Uterus (tissue), 4 donors: ENCODE data around the gene PTBP3. TPM values are rescaled to one million over a fixed set of nuclear protein-coding genes. Genes with fewer than 3 reads are reported as not detected.

Experiments
- DNase-seq, 2 donors: peaks; one replicate each; pipeline ENCODE4 v3.0.0-alpha.2; 2019 to 2020
- H3K27ac ChIP-seq, 2 donors: fragments of 200-600 bp; sonication (generic); 1 replicate in 1 of 2; 2 replicates in 1 of 2; pipeline ENCODE4 v1.5.1; 2016 to 2018
- H3K27me3 ChIP-seq, 2 donors: fragments of 200-600 bp; sonication (generic); one replicate each; pipeline ENCODE4 v1.5.1; 2018 to 2019; ENCODE audit warnings: control low read depth in 1 of 2
- H3K36me3 ChIP-seq, 2 donors: fragments of 200-600 bp; sonication (generic); one replicate each; pipeline ENCODE4 v1.5.1; 2019; ENCODE audit warnings: control low read depth in 1 of 2
- H3K4me1 ChIP-seq, 2 donors: fragments of 200-600 bp; sonication (generic); one replicate each; pipeline ENCODE4 v1.5.1; 2018 to 2019; ENCODE audit warnings: control low read depth in 1 of 2
- H3K4me3 ChIP-seq, 2 donors: fragments of 200-600 bp; sonication (generic); 1 replicate in 1 of 2; 2 replicates in 1 of 2; pipeline ENCODE4 v1.5.1; 2018 to 2019; ENCODE audit warnings: mild to moderate bottlenecking in 1 of 2
- H3K9me3 ChIP-seq, 2 donors: fragments of 200-600 bp; sonication (generic); one replicate each; pipeline ENCODE4 v1.5.1; 2019; ENCODE audit warnings: control low read depth in 1 of 2
- CTCF ChIP-seq, 4 experiments: fragments of 200-600 bp in 2 of 4; fragments of 450-650 bp in 2 of 4; sonication (generic) in 2 of 4; IDR thresholded peaks; one replicate each; pipeline ENCODE4 v1.5.1; 2016 to 2019; ENCODE audit warnings: antibody characterized with exemption in 4 of 4, mild to moderate bottlenecking in 2 of 4, moderate library complexity in 1 of 4
- POLR2A ChIP-seq, 2 donors: fragments of 450-650 bp; IDR thresholded peaks; one replicate each; pipeline ENCODE4 v1.6.1; 2016; ENCODE audit warnings: antibody characterized with exemption in 2 of 2, mild to moderate bottlenecking in 1 of 2, moderate library complexity in 1 of 2
- intact Hi-C: fragments of 100-400 bp; cut with DNase I; formaldehyde crosslinking; loops from one replicate; pipeline ENCODE4 v1.15.1; 2023; ENCODE audit warnings: low total_unique reads
- total RNA-seq, 4 donors: library from RNA; depleted of rRNA in 3 of 4; stranded (reverse); fragments of >200 nt in 3 of 4; gene quantifications; one replicate each; pipeline versions ENCODE4 v1.1.0 to v1.2.4, GENCODE V29; 2014 to 2023
- donor health status: DM: yes; HTN: yes; CAD: no.

Gene PTBP3
- total RNA-seq, 4 donors from 2014 or later = 25.0 to 64.6 (median 36.2) TPM

GRCh38 chr9:112248722-112249121 lies 84.7 kb downstream of the PTBP3 start:
- intact Hi-C loops = no loop called here
- no peaks in the 10 kb centered on the region for H3K27me3 ChIP-seq
- no peak for TF ChIP-seq CTCF (IDR thresholded peaks at IDR 0.05)
- no peak for TF ChIP-seq POLR2A (IDR thresholded peaks at IDR 0.05)
- H3K27ac ChIP-seq = no peak overlapping the region
- H3K36me3 ChIP-seq = no peaks in the 10 kb centered on the region
- DNase-seq = no peak
- H3K9me3 ChIP-seq = no peaks in the 10 kb centered on the region
- H3K4me1 ChIP-seq = no peaks in the 10 kb centered on the region
- H3K4me3 ChIP-seq = no peak overlapping the region

- Histone ChIP-seq H3K4me3 (no peak overlapping the region), H3K36me3 (no peaks in the 10 kb centered on the region), H3K9me3 (no peaks in the 10 kb centered on the region), H3K27ac (no peak overlapping the region), H3K27me3 (no peaks in the 10 kb centered on the region), H3K4me1 (no peaks in the 10 kb centered on the region)
- intact Hi-C loops = no loop called here
- no peak for DNase-seq
- no peak for TF ChIP-seq POLR2A (IDR thresholded peaks at IDR 0.05)
- no peak for TF ChIP-seq CTCF (IDR thresholded peaks at IDR 0.05)
Measured at GRCh38 chr9:112247090-112247489, 86.3 kb downstream of the PTBP3 start.

- Histone ChIP-seq H3K36me3 (no peaks in the 10 kb centered on the region), H3K4me1 (no peaks in the 10 kb centered on the region), H3K27me3 (no peaks in the 10 kb centered on the region), H3K9me3 (no peaks in the 10 kb centered on the region), H3K27ac (no peak overlapping the region), H3K4me3 (no peak overlapping the region)
- intact Hi-C loops = no loop called here
- no peak for DNase-seq
- TF ChIP-seq CTCF (IDR thresholded peaks at IDR 0.05) = no peak
- no peak for TF ChIP-seq POLR2A (IDR thresholded peaks at IDR 0.05)
Measured at GRCh38 chr9:112245126-112245525, 88.3 kb downstream of the PTBP3 start.

- H3K4me1 ChIP-seq = peaks cover 0 to 5% of the 10 kb centered on the region in 2 donors
- H3K9me3 ChIP-seq = no peaks in the 10 kb centered on the region
- H3K36me3 ChIP-seq = no peaks in the 10 kb centered on the region
- intact Hi-C loops = no loop called here
- no peak overlapping the region for H3K4me3 ChIP-seq
- no peaks in the 10 kb centered on the region for H3K27me3 ChIP-seq
- no peak for DNase-seq
- TF ChIP-seq POLR2A (IDR thresholded peaks at IDR 0.05) (no peak), CTCF (IDR thresholded peaks at IDR 0.05) (no peak)
- no peak overlapping the region for H3K27ac ChIP-seq
Measured at GRCh38 chr9:112242147-112242804, 91.1 kb downstream of the PTBP3 start.

GRCh38 chr9:112241491-112241890 lies 91.9 kb downstream of the PTBP3 start:
- Histone ChIP-seq H3K4me3 (no peak overlapping the region), H3K9me3 (no peaks in the 10 kb centered on the region), H3K27ac (no peak overlapping the region), H3K27me3 (no peaks in the 10 kb centered on the region), H3K36me3 (no peaks in the 10 kb centered on the region), H3K4me1 (peaks cover 0 to 5% of the 10 kb centered on the region in 2 donors)
- no peak for DNase-seq
- TF ChIP-seq CTCF (IDR thresholded peaks at IDR 0.05) (no peak), POLR2A (IDR thresholded peaks at IDR 0.05) (no peak)
- intact Hi-C loops = no loop called here
